ENCODE results near the gene KRTAP20-4. TPM values are rescaled to one million over a fixed set of nuclear protein-coding genes. Genes with fewer than 3 reads are reported as not detected.

KRTAP20-4 gene
- total RNA-seq, 1 donor from 2014 or later, result not detected

- Mint-ChIP-seq H3K4me1 (ENCODE audit: low read depth) (no peaks in the 10 kb centered on the region), H3K9me3 (ENCODE audit: low read depth) (peaks cover 27% of the 10 kb centered on the region), H3K36me3 (ENCODE audit: insufficient read depth) (no peaks in the 10 kb centered on the region), H3K27me3 (no peaks in the 10 kb centered on the region), H3K4me3 (ENCODE audit: low read depth) (no peak overlapping the region), H3K27ac (no peak overlapping the region)
- no peak for DNase-seq (ENCODE audit: low spot score, unreplicated experiment)
- no peak for TF ChIP-seq CTCF (IDR thresholded peaks at IDR 0.05; ENCODE audit: unreplicated experiment)
Observed at GRCh38 chr21:30612132-30612531, 8.3 kb upstream of the KRTAP20-4 start.

- no peaks in the 10 kb centered on the region for H3K27me3 Mint-ChIP-seq
- H3K4me3 Mint-ChIP-seq (ENCODE audit: low read depth), result no peak within 1 kb of the TSS
- DNase-seq (ENCODE audit: low spot score, unreplicated experiment), result no peak
- no peaks in the 10 kb centered on the region for H3K4me1 Mint-ChIP-seq (ENCODE audit: low read depth)
- H3K27ac Mint-ChIP-seq, result no peak within 1 kb of the TSS
- peaks cover 18% of the 10 kb centered on the region for H3K9me3 Mint-ChIP-seq (ENCODE audit: low read depth)
- TF ChIP-seq CTCF (IDR thresholded peaks at IDR 0.05; ENCODE audit: unreplicated experiment), result no peak
- no peaks in the 10 kb centered on the region for H3K36me3 Mint-ChIP-seq (ENCODE audit: insufficient read depth)
Observed at GRCh38 chr21:30613836-30614235, 6.6 kb upstream of the KRTAP20-4 start, which contains the start of gene KRTAP6-1. KRTAP6-1 (minus strand) TSS chr21:30613930; CDS start chr21:30613904, 26 bp downstream.

GRCh38 chr21:30615199-30615598 is 5.2 kb upstream of the KRTAP20-4 start:
- no peaks in the 10 kb centered on the region for H3K36me3 Mint-ChIP-seq (ENCODE audit: insufficient read depth)
- no peaks in the 10 kb centered on the region for H3K4me1 Mint-ChIP-seq (ENCODE audit: low read depth)
- no peak overlapping the region for H3K4me3 Mint-ChIP-seq (ENCODE audit: low read depth)
- peaks cover 17% of the 10 kb centered on the region for H3K9me3 Mint-ChIP-seq (ENCODE audit: low read depth)
- TF ChIP-seq CTCF (IDR thresholded peaks at IDR 0.05; ENCODE audit: unreplicated experiment), result no peak
- no peaks in the 10 kb centered on the region for H3K27me3 Mint-ChIP-seq
- no peak overlapping the region for H3K27ac Mint-ChIP-seq
- no peak for DNase-seq (ENCODE audit: low spot score, unreplicated experiment)

GRCh38 chr21:30616125-30616524 is 4.3 kb upstream of the KRTAP20-4 start, which contains the start of gene KRTAP20-1:
KRTAP20-1 (plus strand) TSS chr21:30616425; CDS start chr21:30616455, 30 bp downstream.
- H3K4me1 Mint-ChIP-seq (ENCODE audit: low read depth), result no peaks in the 10 kb centered on the region
- no peak within 1 kb of the TSS for H3K4me3 Mint-ChIP-seq (ENCODE audit: low read depth)
- TF ChIP-seq CTCF (IDR thresholded peaks at IDR 0.05; ENCODE audit: unreplicated experiment), result no peak
- H3K27ac Mint-ChIP-seq, result no peak within 1 kb of the TSS
- DNase-seq (ENCODE audit: low spot score, unreplicated experiment), result no peak
- no peaks in the 10 kb centered on the region for H3K36me3 Mint-ChIP-seq (ENCODE audit: insufficient read depth)
- H3K9me3 Mint-ChIP-seq (ENCODE audit: low read depth), result peaks cover 10% of the 10 kb centered on the region
- H3K27me3 Mint-ChIP-seq, result no peaks in the 10 kb centered on the region

- Mint-ChIP-seq H3K27ac (no peak overlapping the region), H3K36me3 (ENCODE audit: insufficient read depth) (no peaks in the 10 kb centered on the region), H3K9me3 (ENCODE audit: low read depth) (peaks cover 13% of the 10 kb centered on the region), H3K4me1 (ENCODE audit: low read depth) (no peaks in the 10 kb centered on the region), H3K27me3 (no peaks in the 10 kb centered on the region), H3K4me3 (ENCODE audit: low read depth) (no peak overlapping the region)
- no peak for TF ChIP-seq CTCF (IDR thresholded peaks at IDR 0.05; ENCODE audit: unreplicated experiment)
- DNase-seq (ENCODE audit: low spot score, unreplicated experiment), result no peak
Observed at GRCh38 chr21:30620080-30620479, 347 bp upstream of the KRTAP20-4 start.

Data from progenitor cell of endocrine pancreas (in vitro differentiated cells).